ENCODE results near the gene NAP1L5. TPM values are rescaled to one million over a fixed set of nuclear protein-coding genes. Genes with fewer than 3 reads are reported as not detected.

NAP1L5 gene
- total and polyA plus RNA-seq, 2 experiments from 2014 or later, result 2.0 to 2.4 TPM

GRCh38 chr4:88706574-88706973 is 8.9 kb upstream of the NAP1L5 start:
- peaks cover 3% of the 10 kb centered on the region; the same call in 1 of the 3 replicates for H3K4me1 Mint-ChIP-seq
- H2AFZ ChIP-seq, result no peak overlapping the region

More at GRCh38 chr4:88706574-88706973, 8.9 kb upstream of the NAP1L5 start:
- Histone ChIP-seq H3K79me2 (replicated peaks; ENCODE audit: insufficient read depth) (no peaks in the 10 kb centered on the region), H3F3A (replicated peaks; ENCODE audit: low read depth) (no peaks in the 10 kb centered on the region), H3K27me3 (ENCODE audit: insufficient read depth) (no peaks in the 10 kb centered on the region), H3K36me3 (ENCODE audit: insufficient read depth) (no peaks in the 10 kb centered on the region), H3K4me3 (no peak overlapping the region), H3K27ac (ENCODE audit: low read depth) (no peak overlapping the region), H3K4me1 (ENCODE audit: insufficient read depth) (no peaks in the 10 kb centered on the region), H3K4me2 (no peak overlapping the region), H3K9me2 (ENCODE audit: insufficient read depth) (no peaks in the 10 kb centered on the region), H4K20me1 (replicated peaks; ENCODE audit: insufficient read depth) (no peaks in the 10 kb centered on the region)
- TF ChIP-seq ETS1 (IDR thresholded peaks at IDR 0.05), result no peak
- no peak for TF ChIP-seq JUNB (IDR thresholded peaks at IDR 0.05; ENCODE audit: unreplicated experiment)
- TF ChIP-seq CTCF (conservative IDR thresholded peaks at IDR 0.05; ENCODE audit: low read depth in 2 of 2), result peak; percentile 53 to 80
- TF ChIP-seq REST (IDR thresholded peaks at IDR 0.05; ENCODE audit: unreplicated experiment), result no peak
- TF ChIP-seq CREB1 (CRISPR knock-in tag; IDR thresholded peaks at IDR 0.05; ENCODE audit: low read depth), result no peak
- no peak for TF ChIP-seq EZH2phosphoT487 (IDR thresholded peaks at IDR 0.05; ENCODE audit: unreplicated experiment)
- TF ChIP-seq ZNF114 (CRISPR knock-in tag; IDR thresholded peaks at IDR 0.05), result no peak
- no peaks in the 10 kb centered on the region for H3K36me3 Mint-ChIP-seq (ENCODE audit: low read depth)
- no peak overlapping the region for H3K27ac Mint-ChIP-seq
- H3K9me3 Mint-ChIP-seq, result no peaks in the 10 kb centered on the region
- no peaks in the 10 kb centered on the region for H3K27me3 Mint-ChIP-seq (ENCODE audit: insufficient read depth, low read depth, poor library complexity)
- H3K4me3 Mint-ChIP-seq, result no peak overlapping the region
- DNase-seq (ENCODE audit: low spot score) (peak; percentile 70), ATAC-seq (peak; percentile 86)

All from GM23338 (cell line).